ENCODE results near the gene CCL2.

Gene CCL2

GRCh38 chr17:34248511-34249024 lies 6.5 kb upstream of the CCL2 start:
- peak; percentile 53 for ATAC-seq
- peak; percentile 64 for TF ChIP-seq ISL1 (CRISPR knock-in tag; IDR thresholded peaks at IDR 0.05)
- TF ChIP-seq ZFP3 (CRISPR knock-in tag; IDR thresholded peaks at IDR 0.05) = no peak

GRCh38 chr17:34249061-34249460 lies 6.0 kb upstream of the CCL2 start:
- TF ChIP-seq TCF4 (CRISPR knock-in tag; IDR thresholded peaks at IDR 0.05; ENCODE audit: borderline replicate concordance) (no peak), BACH2 (CRISPR knock-in tag; IDR thresholded peaks at IDR 0.05; ENCODE audit: borderline replicate concordance) (no peak), ZNF565 (CRISPR knock-in tag; conservative IDR thresholded peaks at IDR 0.05; ENCODE audit: low read depth) (no peak), ARNTL (CRISPR knock-in tag; IDR thresholded peaks at IDR 0.05; ENCODE audit: borderline replicate concordance, low read depth) (no peak), TOX (CRISPR knock-in tag; IDR thresholded peaks at IDR 0.05; ENCODE audit: borderline replicate concordance) (no peak)
- TF ChIP-seq, protein P1, sequence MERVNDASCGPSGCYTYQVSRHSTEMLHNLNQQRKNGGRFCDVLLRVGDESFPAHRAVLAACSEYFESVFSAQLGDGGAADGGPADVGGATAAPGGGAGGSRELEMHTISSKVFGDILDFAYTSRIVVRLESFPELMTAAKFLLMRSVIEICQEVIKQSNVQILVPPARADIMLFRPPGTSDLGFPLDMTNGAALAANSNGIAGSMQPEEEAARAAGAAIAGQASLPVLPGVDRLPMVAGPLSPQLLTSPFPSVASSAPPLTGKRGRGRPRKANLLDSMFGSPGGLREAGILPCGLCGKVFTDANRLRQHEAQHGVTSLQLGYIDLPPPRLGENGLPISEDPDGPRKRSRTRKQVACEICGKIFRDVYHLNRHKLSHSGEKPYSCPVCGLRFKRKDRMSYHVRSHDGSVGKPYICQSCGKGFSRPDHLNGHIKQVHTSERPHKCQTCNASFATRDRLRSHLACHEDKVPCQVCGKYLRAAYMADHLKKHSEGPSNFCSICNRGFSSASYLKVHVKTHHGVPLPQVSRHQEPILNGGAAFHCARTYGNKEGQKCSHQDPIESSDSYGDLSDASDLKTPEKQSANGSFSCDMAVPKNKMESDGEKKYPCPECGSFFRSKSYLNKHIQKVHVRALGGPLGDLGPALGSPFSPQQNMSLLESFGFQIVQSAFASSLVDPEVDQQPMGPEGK (CRISPR knock-in tag; IDR thresholded peaks at IDR 0.05; ENCODE audit: borderline replicate concordance) = no peak
- no peak for ATAC-seq

GRCh38 chr17:34249478-34249877 lies 5.6 kb upstream of the CCL2 start:
- no peak for ATAC-seq
- TF ChIP-seq, protein P2, sequence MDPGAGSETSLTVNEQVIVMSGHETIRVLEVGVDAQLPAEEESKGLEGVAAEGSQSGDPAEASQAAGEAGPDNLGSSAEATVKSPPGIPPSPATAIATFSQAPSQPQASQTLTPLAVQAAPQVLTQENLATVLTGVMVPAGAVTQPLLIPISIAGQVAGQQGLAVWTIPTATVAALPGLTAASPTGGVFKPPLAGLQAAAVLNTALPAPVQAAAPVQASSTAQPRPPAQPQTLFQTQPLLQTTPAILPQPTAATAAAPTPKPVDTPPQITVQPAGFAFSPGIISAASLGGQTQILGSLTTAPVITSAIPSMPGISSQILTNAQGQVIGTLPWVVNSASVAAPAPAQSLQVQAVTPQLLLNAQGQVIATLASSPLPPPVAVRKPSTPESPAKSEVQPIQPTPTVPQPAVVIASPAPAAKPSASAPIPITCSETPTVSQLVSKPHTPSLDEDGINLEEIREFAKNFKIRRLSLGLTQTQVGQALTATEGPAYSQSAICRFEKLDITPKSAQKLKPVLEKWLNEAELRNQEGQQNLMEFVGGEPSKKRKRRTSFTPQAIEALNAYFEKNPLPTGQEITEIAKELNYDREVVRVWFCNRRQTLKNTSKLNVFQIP (CRISPR knock-in tag; IDR thresholded peaks at IDR 0.05; ENCODE audit: borderline replicate concordance, low read depth) = no peak
- TF ChIP-seq SNAI2 (CRISPR knock-in tag; IDR thresholded peaks at IDR 0.05) (no peak), TCF4 (CRISPR knock-in tag; IDR thresholded peaks at IDR 0.05; ENCODE audit: borderline replicate concordance) (no peak), ARNTL (CRISPR knock-in tag; IDR thresholded peaks at IDR 0.05; ENCODE audit: borderline replicate concordance, low read depth) (no peak), ISL1 (CRISPR knock-in tag; IDR thresholded peaks at IDR 0.05) (no peak), TOX (CRISPR knock-in tag; IDR thresholded peaks at IDR 0.05; ENCODE audit: borderline replicate concordance) (no peak), ZNF70 (CRISPR knock-in tag; IDR thresholded peaks at IDR 0.05) (no peak), ESRRG (CRISPR knock-in tag; IDR thresholded peaks at IDR 0.05) (no peak), CSDC2 (CRISPR knock-in tag; IDR thresholded peaks at IDR 0.05) (no peak), ZNF565 (CRISPR knock-in tag; conservative IDR thresholded peaks at IDR 0.05; ENCODE audit: low read depth) (no peak), ZC3H10 (CRISPR knock-in tag; IDR thresholded peaks at IDR 0.05) (no peak), RARB (CRISPR knock-in tag; IDR thresholded peaks at IDR 0.05) (no peak), CREB5 (CRISPR knock-in tag; IDR thresholded peaks at IDR 0.05; ENCODE audit: low read depth) (no peak), ZNF8 (CRISPR knock-in tag; IDR thresholded peaks at IDR 0.05) (no peak)
- TF ChIP-seq, protein P1 (CRISPR knock-in tag; IDR thresholded peaks at IDR 0.05; ENCODE audit: borderline replicate concordance) = no peak
- TF ChIP-seq, protein P3, sequence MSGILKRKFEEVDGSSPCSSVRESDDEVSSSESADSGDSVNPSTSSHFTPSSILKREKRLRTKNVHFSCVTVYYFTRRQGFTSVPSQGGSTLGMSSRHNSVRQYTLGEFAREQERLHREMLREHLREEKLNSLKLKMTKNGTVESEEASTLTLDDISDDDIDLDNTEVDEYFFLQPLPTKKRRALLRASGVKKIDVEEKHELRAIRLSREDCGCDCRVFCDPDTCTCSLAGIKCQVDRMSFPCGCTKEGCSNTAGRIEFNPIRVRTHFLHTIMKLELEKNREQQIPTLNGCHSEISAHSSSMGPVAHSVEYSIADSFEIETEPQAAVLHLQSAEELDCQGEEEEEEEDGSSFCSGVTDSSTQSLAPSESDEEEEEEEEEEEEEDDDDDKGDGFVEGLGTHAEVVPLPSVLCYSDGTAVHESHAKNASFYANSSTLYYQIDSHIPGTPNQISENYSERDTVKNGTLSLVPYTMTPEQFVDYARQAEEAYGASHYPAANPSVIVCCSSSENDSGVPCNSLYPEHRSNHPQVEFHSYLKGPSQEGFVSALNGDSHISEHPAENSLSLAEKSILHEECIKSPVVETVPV (CRISPR knock-in tag; IDR thresholded peaks at IDR 0.05) = no peak
- TF ChIP-seq, protein P4, sequence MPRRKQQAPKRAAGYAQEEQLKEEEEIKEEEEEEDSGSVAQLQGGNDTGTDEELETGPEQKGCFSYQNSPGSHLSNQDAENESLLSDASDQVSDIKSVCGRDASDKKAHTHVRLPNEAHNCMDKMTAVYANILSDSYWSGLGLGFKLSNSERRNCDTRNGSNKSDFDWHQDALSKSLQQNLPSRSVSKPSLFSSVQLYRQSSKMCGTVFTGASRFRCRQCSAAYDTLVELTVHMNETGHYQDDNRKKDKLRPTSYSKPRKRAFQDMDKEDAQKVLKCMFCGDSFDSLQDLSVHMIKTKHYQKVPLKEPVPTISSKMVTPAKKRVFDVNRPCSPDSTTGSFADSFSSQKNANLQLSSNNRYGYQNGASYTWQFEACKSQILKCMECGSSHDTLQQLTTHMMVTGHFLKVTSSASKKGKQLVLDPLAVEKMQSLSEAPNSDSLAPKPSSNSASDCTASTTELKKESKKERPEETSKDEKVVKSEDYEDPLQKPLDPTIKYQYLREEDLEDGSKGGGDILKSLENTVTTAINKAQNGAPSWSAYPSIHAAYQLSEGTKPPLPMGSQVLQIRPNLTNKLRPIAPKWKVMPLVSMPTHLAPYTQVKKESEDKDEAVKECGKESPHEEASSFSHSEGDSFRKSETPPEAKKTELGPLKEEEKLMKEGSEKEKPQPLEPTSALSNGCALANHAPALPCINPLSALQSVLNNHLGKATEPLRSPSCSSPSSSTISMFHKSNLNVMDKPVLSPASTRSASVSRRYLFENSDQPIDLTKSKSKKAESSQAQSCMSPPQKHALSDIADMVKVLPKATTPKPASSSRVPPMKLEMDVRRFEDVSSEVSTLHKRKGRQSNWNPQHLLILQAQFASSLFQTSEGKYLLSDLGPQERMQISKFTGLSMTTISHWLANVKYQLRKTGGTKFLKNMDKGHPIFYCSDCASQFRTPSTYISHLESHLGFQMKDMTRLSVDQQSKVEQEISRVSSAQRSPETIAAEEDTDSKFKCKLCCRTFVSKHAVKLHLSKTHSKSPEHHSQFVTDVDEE (CRISPR knock-in tag; IDR thresholded peaks at IDR 0.05) = no peak

All from SK-N-SH treated with all-trans-retinoic acid at 6 μM for 48 hours (cell line).